GM23338 (cell line): ENCODE measurements around the gene STRN4. TPM values are rescaled to one million over a fixed set of nuclear protein-coding genes. Genes with fewer than 3 reads are reported as not detected.

Experiments used
- ATAC-seq: fragments of 200-7000 bp; cut with Tn5 transposase; 3 replicates; pipeline ENCODE4 v1.9.1; 2020
- DNase-seq: peaks from one replicate; pipeline ENCODE4 v3.0.0-alpha.2; 2015; ENCODE audit warnings: low spot score
- H2AFZ ChIP-seq: fragments of 200-600 bp; sonication (generic); 2 replicates; pipeline ENCODE4 v1.8.0; 2016; ENCODE audit warnings: antibody characterized with exemption, mild to moderate bottlenecking, moderate library complexity
- H3F3A ChIP-seq: fragments of 200-600 bp; sonication (generic); replicated peaks from 2 replicates; pipeline ENCODE4 v1.8.0; 2017; ENCODE audit warnings: antibody characterized with exemption, mixed run types, low read depth
- H3K27ac ChIP-seq: fragments of 200-600 bp; sonication (generic); 2 replicates; pipeline ENCODE4 v1.6.1; 2016; ENCODE audit warnings: low read depth
- H3K27me3 ChIP-seq: fragments of 200-600 bp; sonication (generic); 2 replicates; pipeline ENCODE4 v1.8.0; 2016; ENCODE audit warnings: mild to moderate bottlenecking, mixed run types, moderate library complexity; ENCODE audit not compliant: insufficient read depth
- H3K36me3 ChIP-seq: fragments of 200-600 bp; sonication (generic); 2 replicates; pipeline ENCODE4 v1.8.0; 2016; ENCODE audit warnings: mild to moderate bottlenecking; ENCODE audit not compliant: insufficient read depth
- H3K4me1 ChIP-seq: fragments of 200-600 bp; sonication (generic); 2 replicates; pipeline ENCODE4 v1.8.0; 2016; ENCODE audit warnings: mild to moderate bottlenecking, moderate library complexity; ENCODE audit not compliant: insufficient read depth
- H3K4me2 ChIP-seq: fragments of 200-600 bp; sonication (generic); 2 replicates; pipeline ENCODE4 v1.7.1; 2017; ENCODE audit warnings: mixed run types
- H3K4me3 ChIP-seq: fragments of 200-600 bp; sonication (generic); 2 replicates; pipeline ENCODE4 v1.6.1; 2016; ENCODE audit warnings: mixed run types
- H3K79me2 ChIP-seq: fragments of 200-600 bp; sonication (generic); replicated peaks from 2 replicates; pipeline ENCODE4 v1.8.0; 2017; ENCODE audit warnings: mild to moderate bottlenecking; ENCODE audit not compliant: insufficient read depth
- H3K9me2 ChIP-seq: fragments of 200-600 bp; sonication (generic); 2 replicates; pipeline ENCODE4 v1.8.0; 2017; ENCODE audit not compliant: insufficient read depth
- H4K20me1 ChIP-seq: fragments of 200-600 bp; sonication (generic); replicated peaks from 2 replicates; pipeline ENCODE4 v1.8.0; 2017; ENCODE audit warnings: mild to moderate bottlenecking; ENCODE audit not compliant: insufficient read depth
- H3K27ac Mint-ChIP-seq: 2 replicates; pipeline ENCODE4 v1.8.0; 2020; ENCODE audit warnings: inconsistent platforms, mild to moderate bottlenecking, moderate library complexity, mixed read lengths
- H3K27me3 Mint-ChIP-seq: 3 replicates; pipeline ENCODE4 v1.8.0; 2022; ENCODE audit warnings: low read depth, mild to moderate bottlenecking, moderate library complexity, mixed read lengths, inconsistent platforms; ENCODE audit not compliant: insufficient read depth, poor library complexity
- H3K36me3 Mint-ChIP-seq: 3 replicates; pipeline ENCODE4 v1.8.0; 2021; ENCODE audit warnings: low read depth, mild to moderate bottlenecking, inconsistent platforms, moderate library complexity, mixed read lengths
- H3K4me1 Mint-ChIP-seq: 3 replicates; pipeline ENCODE4 v1.8.0; 2020; ENCODE audit warnings: mild to moderate bottlenecking, inconsistent platforms, mixed read lengths
- H3K4me3 Mint-ChIP-seq: 3 replicates; pipeline ENCODE4 v1.8.0; 2021; ENCODE audit warnings: moderate library complexity, mild to moderate bottlenecking, inconsistent platforms, mixed read lengths
- H3K9me3 Mint-ChIP-seq: 3 replicates; pipeline ENCODE4 v1.8.0; 2020; ENCODE audit warnings: moderate library complexity, mild to moderate bottlenecking, inconsistent platforms, mixed read lengths
- CREB1 ChIP-seq: fragments of 250-450 bp; sonication (Bioruptor Pico); IDR thresholded peaks from 2 replicates; pipeline ENCODE4 v1.5.0; 2020; ENCODE audit warnings: low read depth, mild to moderate bottlenecking, moderate library complexity
- CTCF ChIP-seq, 2 experiments: fragments of 200-600 bp in 1 of 2; sonication (generic) in 1 of 2; conservative IDR thresholded peaks; 2 replicates each; pipeline versions ENCODE4 v1.5.1 to v1.6.1; 2016 to 2017; ENCODE audit warnings: antibody characterized with exemption in 2 of 2, low read depth in 2 of 2, mild to moderate bottlenecking in 2 of 2, moderate library complexity in 1 of 2
- EZH2 ChIP-seq: fragments of 200-600 bp; sonication (generic); IDR thresholded peaks from one replicate; pipeline ENCODE4 v1.8.0; 2017; ENCODE audit warnings: antibody characterized with exemption, mild to moderate bottlenecking, low read depth; ENCODE audit not compliant: unreplicated experiment
- EZH2phosphoT487 ChIP-seq: fragments of 200-600 bp; sonication (generic); IDR thresholded peaks from one replicate; pipeline ENCODE4 v1.8.1; 2018; ENCODE audit warnings: antibody characterized with exemption; ENCODE audit not compliant: unreplicated experiment
- JUNB ChIP-seq: IDR thresholded peaks from one replicate; pipeline ENCODE4 v1.6.1; 2016; ENCODE audit warnings: antibody characterized with exemption; ENCODE audit not compliant: unreplicated experiment
- NANOG ChIP-seq: IDR thresholded peaks from 2 replicates; pipeline ENCODE4 v1.6.1; 2016; ENCODE audit warnings: antibody characterized with exemption, borderline replicate concordance
- POLR2AphosphoS5 ChIP-seq: IDR thresholded peaks from 2 replicates; pipeline ENCODE4 v1.6.1; 2016; ENCODE audit warnings: antibody characterized with exemption, low read depth
- STAT1 ChIP-seq: IDR thresholded peaks from one replicate; pipeline ENCODE4 v1.6.1; 2016; ENCODE audit warnings: antibody characterized with exemption; ENCODE audit not compliant: unreplicated experiment
- ZNF114 ChIP-seq: fragments of 250-450 bp; sonication (Bioruptor Pico); IDR thresholded peaks from 2 replicates; pipeline ENCODE4 v1.5.0; 2020; ENCODE audit warnings: mild to moderate bottlenecking, moderate library complexity
- ZNF331 ChIP-seq: fragments of 250-450 bp; sonication (Bioruptor Pico); IDR thresholded peaks from 2 replicates; pipeline ENCODE4 v1.5.0; 2020; ENCODE audit warnings: low read depth, mild to moderate bottlenecking, moderate library complexity
- ZNF462 ChIP-seq: fragments of 250-450 bp; sonication (Bioruptor Pico); IDR thresholded peaks from 2 replicates; pipeline ENCODE4 v1.5.0; 2020; ENCODE audit warnings: mild to moderate bottlenecking, moderate library complexity
- polyA plus RNA-seq: library from polyadenylated mRNA; unstranded; fragments of >200 nt; fragmentation: Nextera tagmentation; extraction: Ambion mirVana; gene quantifications from 2 replicates; pipeline ENCODE4 v1.2.1, GENCODE V29; 2016
- total RNA-seq: library from RNA; depleted of rRNA; stranded (reverse); fragments of >200 nt; shearing (Covaris generic); gene quantifications from 2 replicates; pipeline ENCODE4 v1.2.3, GENCODE V29; 2014

STRN4 gene
- total and polyA plus RNA-seq, 2 experiments from 2014 or later, result 62.1 to 140 TPM

GRCh38 chr19:46720503-46721239 lies 25.6 kb downstream of the STRN4 start:
- Mint-ChIP-seq H3K4me3 (no peak overlapping the region), H3K36me3 (peaks cover 47% of the 10 kb centered on the region), H3K9me3 (no peaks in the 10 kb centered on the region)

DNA sequence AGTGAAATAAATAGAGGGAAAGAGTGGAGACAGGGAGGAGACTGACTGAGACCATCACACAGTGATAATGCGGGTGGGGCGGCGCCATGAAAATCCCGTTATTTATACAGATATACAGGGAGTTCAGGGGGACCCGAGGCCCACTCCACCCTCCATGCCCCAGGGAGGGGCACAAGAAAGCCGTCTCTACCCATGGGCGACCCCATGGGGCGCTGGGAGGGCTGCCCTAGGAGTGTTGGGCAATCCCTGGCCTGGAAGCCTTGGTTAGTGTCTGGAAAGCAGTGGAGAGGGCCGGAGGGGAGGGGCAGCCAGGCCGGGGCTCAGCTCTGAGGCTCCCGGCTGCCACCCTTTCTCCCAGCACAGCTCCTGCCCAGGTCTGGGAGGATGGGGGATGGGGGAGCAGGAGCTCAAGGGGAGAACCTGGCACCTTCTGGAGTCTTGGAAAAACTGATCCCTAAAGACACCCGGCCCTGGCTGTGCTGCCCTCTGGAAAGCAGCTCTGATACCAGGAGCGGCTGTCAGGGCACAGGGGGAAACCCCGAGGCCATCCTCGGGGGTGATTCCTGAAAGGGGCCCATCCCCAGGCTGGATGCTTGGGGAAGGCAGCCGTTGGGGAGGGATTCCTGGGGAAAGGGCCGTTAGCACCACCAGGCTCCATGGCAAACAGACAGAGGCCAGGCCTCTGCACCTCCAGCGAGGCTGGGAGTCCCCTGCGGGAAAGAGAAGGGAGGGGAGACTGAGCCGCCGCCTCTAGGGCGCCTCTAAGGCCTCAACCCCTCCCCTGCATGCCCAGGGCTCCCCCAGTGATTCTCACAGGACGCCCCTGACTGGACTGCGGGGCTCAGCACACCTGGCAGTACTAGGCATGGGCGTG lies 26.4 kb downstream of the STRN4 start:
- peaks cover 39% of the 10 kb centered on the region for H3K36me3 Mint-ChIP-seq
- no peak overlapping the region for H2AFZ ChIP-seq
- H3K27ac Mint-ChIP-seq, result no peak overlapping the region
- H3K27me3 Mint-ChIP-seq, result peaks cover 21% of the 10 kb centered on the region
- peaks cover 4% of the 10 kb centered on the region; the same call in 1 of the 2 replicates for H3K36me3 ChIP-seq
- no peaks in the 10 kb centered on the region for H3K9me3 Mint-ChIP-seq
- H3K4me3 ChIP-seq, result no peak overlapping the region
- no peaks in the 10 kb centered on the region for H3K27me3 ChIP-seq
- peaks cover 14% of the 10 kb centered on the region; the same call in 1 of the 2 replicates for H3F3A ChIP-seq
- H3K9me2 ChIP-seq, result no peaks in the 10 kb centered on the region
- no peak overlapping the region for H3K27ac ChIP-seq
- ATAC-seq (no peak), DNase-seq (no peak)
- peaks cover 24% of the 10 kb centered on the region for H3K4me1 Mint-ChIP-seq
- H3K4me2 ChIP-seq, result no peak overlapping the region
- peaks cover 14% of the 10 kb centered on the region for H3K4me1 ChIP-seq
- no peaks in the 10 kb centered on the region; the same call in 1 of the 2 replicates for H4K20me1 ChIP-seq
- no peak overlapping the region; the same call in 2 of the 3 replicates for H3K4me3 Mint-ChIP-seq
- H3K79me2 ChIP-seq, result peaks cover 12% of the 10 kb centered on the region
- TF ChIP-seq POLR2AphosphoS5 (no peak), ZNF462 (CRISPR knock-in tag) (no peak), ZNF331 (CRISPR knock-in tag) (no peak), JUNB (no peak), STAT1 (no peak), CTCF (conservative IDR thresholded peaks at IDR 0.05; ENCODE audit: low read depth in 2 of 2) (no peak), EZH2 (no peak)

More at GRCh38 chr19:46720503-46721239, 25.6 kb downstream of the STRN4 start:
- Mint-ChIP-seq H3K27ac (no peak overlapping the region), H3K27me3 (peaks cover 16% of the 10 kb centered on the region), H3K4me1 (peaks cover 17% of the 10 kb centered on the region)
- Histone ChIP-seq H3K4me2 (no peak overlapping the region), H4K20me1 (no peaks in the 10 kb centered on the region; the same call in 1 of the 2 replicates), H3K79me2 (peaks cover 5% of the 10 kb centered on the region; the same call in 1 of the 2 replicates), H3K4me3 (no peak overlapping the region), H2AFZ (no peak overlapping the region), H3K4me1 (peaks cover 8% of the 10 kb centered on the region; the same call in 1 of the 2 replicates), H3K27me3 (no peaks in the 10 kb centered on the region), H3F3A (peaks cover 14% of the 10 kb centered on the region; the same call in 1 of the 2 replicates), H3K9me2 (no peaks in the 10 kb centered on the region), H3K27ac (no peak overlapping the region), H3K36me3 (peaks cover 7% of the 10 kb centered on the region; the same call in 1 of the 2 replicates)
- TF ChIP-seq POLR2AphosphoS5 (no peak), ZNF114 (CRISPR knock-in tag) (no peak), EZH2phosphoT487 (no peak), CREB1 (CRISPR knock-in tag) (no peak), NANOG (no peak), ZNF331 (CRISPR knock-in tag) (no peak), STAT1 (no peak), JUNB (no peak)
- DNase-seq (no peak), ATAC-seq (no peak)
